ENCODE measurements around the gene TMEM253.

TMEM253 gene

DNA sequence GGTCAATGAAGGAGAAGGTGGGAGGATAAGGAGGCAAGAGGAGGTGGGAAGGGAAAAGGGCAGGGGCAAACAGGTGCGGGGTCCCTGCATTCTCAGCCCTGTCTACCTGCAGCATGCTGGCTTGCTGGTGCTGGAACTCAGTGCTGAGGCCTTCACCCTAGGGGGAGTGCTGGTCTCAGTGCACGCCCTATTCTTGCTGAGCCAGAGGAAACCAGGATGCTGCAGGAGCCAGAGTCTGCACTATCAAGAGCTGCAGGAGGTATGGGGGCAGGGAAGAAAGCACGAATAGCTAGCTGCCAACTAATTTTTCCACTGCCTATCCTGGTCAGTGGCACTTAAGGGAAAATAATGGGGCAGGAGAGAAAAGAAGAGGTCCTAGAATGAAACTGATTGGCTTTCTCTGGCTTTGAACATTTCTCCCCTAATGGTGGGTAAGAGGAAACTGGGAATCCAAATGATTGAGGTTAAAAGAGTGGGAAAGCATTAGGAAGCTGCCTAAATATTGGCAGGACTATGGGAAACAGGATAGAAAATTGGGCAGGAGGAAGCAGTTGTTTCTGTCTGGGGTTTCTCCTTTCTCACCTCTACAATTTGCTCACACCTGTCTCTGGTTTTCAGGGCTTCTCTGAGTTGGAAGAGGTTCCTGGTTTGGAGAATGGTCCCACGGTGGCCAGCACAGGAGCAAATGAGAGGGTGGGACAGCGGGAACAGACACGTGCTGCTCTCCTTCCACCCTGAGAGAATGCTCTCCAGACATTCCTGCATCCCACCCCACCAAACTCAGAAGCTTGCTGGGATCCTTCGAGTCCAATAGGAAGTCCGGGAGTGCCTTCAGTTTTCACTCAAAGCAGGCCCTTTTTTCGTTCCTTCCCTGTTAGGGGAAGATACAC, 1.9 kb downstream of the TMEM253 start:
- DNase-seq (ENCODE audit: insufficient read length, low spot score), result peak; percentile 4
- no peak for FAIRE-seq

- FAIRE-seq (no peak), DNase-seq (ENCODE audit: insufficient read length, low spot score) (no peak)
Observed at GRCh38 chr14:21103411-21103709, 2.5 kb downstream of the TMEM253 start.

GRCh38 chr14:21103710-21104447, 3.0 kb downstream of the TMEM253 start:
- FAIRE-seq (peak; percentile 86), DNase-seq (ENCODE audit: insufficient read length, low spot score) (peak; percentile 96)

GRCh38 chr14:21104448-21105060, 3.7 kb downstream of the TMEM253 start:
- DNase-seq (ENCODE audit: insufficient read length, low spot score) (peak; percentile 18), FAIRE-seq (peak; percentile 64)

DNA sequence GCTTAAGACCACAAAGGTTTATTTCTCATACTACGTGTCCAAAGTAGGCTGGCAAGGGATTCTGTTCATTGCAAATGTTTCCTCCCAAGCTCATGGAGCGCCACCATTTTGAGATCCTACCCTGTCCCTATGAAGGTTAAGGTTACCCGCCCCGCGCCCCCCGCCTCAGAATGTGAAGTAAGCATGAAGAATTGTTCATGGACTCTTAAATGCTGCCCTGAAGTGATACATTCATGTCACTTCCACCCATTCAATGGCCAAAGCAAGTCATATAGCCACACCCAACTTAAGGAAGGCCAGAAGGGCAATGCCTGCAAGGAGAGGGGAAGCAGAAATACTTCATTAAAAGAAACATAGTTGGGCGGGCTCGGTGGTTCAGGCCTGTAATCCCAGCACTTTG, 4.2 kb downstream of the TMEM253 start:
- DNase-seq (ENCODE audit: insufficient read length, low spot score) (no peak), FAIRE-seq (no peak)

- DNase-seq (ENCODE audit: insufficient read length, low spot score), result no peak
Observed at GRCh38 chr14:21106176-21106497, 5.3 kb downstream of the TMEM253 start.

DNA sequence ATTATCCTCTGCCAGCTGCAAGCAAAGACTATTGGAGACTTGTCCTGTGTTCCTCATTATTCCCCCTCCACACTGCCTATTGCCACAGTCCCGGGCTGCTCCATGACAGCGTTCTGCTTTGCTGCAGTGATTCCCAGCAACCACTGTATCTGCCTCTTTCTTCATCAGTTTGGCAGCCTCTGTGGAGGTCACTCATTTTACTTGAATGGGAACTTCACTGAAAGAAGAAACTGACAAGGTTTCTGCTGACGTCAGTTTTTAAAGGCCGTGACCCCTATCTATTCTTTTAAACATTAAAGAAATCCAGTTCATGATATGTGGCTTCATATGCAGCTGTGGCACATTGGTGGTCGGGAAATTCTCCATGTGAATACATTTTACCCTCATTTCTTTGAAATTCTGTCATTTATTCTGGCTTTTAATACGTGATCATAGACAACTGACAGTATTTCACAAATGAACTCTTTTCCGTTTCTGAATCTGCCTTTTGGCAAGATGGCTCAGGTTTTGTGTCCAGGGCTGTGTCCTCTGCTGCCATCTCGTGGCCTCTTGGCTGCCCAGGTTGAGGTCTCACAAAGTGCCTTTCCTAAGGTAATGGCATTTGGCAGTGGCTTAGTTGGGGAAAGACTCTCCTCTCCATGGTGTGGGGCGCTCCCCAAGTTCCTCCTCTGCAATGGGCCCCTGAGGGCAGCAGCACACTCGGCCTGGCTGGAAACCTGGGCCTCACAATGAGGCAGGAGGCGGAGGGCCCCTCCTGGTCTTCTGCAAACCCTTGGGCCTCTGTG, 5.8 kb downstream of the TMEM253 start:
- FAIRE-seq, result peak; percentile 75
- DNase-seq (ENCODE audit: insufficient read length, low spot score), result peak; percentile 47

More at GRCh38 chr14:21106176-21106497, 5.3 kb downstream of the TMEM253 start:
- FAIRE-seq, result no peak

GRCh38 chr14:21107283-21107800, 6.5 kb downstream of the TMEM253 start:
- FAIRE-seq (no peak), DNase-seq (ENCODE audit: insufficient read length, low spot score) (no peak)

DNA sequence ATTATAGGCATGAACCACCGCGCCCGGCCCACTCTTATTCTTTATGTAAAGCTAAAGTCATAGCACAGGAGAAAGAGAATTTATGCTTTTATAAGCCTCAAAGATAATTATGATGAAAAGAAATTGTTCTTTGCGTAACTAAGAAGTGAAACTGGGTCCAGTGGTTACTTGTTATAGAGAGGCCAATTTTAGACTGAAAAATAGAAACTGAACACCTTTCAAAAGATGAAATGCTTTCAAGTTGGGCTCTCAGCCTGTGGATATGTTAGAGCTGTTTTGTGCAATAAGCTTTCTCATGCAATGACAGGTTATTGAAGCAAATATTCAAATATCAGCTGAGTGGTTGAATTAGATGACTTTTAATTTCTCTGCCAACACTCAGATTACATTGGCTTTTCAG, 7.9 kb downstream of the TMEM253 start:
- FAIRE-seq, result no peak
- peak; percentile 5 for DNase-seq (ENCODE audit: insufficient read length, low spot score)

DNA sequence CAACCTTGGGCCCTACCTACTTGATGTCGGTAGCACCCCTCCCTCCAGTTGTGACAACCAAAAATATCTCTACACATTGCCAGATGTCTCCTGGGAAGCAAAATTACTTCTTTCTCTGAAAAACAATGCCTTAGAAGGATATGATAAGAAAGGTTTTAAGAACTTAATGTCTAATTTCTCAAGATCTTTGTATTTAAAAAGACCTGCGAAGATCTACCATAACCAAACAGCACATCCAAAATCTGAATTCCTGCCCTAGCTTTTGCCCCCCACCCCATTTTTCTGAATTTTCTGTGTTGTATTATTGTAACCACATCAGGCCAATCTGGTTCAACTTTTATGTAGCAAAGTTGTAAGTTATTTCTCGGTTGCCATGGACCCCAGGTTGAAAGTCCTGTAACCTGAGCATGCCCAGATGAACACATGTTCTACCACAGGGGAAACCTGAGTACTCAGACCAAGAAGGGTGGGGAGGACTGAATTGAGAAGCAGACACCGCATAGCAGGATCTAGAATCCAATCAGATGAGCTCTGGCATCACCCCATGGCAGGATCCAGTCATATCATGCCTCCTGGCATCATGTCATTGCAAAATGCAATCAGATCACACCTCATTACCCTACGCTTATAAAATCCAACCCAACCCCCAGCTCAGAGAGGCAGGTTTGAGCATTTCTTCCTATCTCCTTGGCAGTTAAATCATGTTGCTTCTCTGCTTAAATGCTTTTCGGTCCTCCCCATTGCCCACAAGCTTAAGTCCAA, 8.7 kb downstream of the TMEM253 start:
- FAIRE-seq, result no peak
- DNase-seq (ENCODE audit: insufficient read length, low spot score), result no peak

- FAIRE-seq, result no peak
- no peak for DNase-seq (ENCODE audit: insufficient read length, low spot score)
Observed at GRCh38 chr14:21112255-21112654, 11.4 kb downstream of the TMEM253 start.

DNA sequence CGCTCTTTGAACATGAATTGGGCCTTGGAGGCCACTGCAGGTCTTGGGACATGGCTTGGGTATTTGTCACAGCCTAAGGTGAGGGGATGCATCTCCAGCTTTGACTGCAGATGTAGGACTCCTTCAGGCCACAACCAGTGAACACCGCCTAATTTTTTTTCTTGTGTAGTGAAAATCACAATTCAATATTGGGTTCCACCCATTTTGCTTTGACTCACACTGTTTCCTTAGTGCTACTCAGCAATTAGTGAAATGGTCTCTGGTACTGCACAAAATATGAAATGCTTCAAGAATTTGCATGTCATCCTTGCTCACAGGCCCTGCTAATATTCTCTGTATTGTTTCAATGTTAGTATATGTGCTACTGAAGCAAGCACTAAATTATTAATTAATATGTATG, 12.5 kb downstream of the TMEM253 start:
- FAIRE-seq (no peak), DNase-seq (ENCODE audit: insufficient read length, low spot score) (no peak)

GRCh38 chr14:21118933-21119332, 18.1 kb downstream of the TMEM253 start:
- FAIRE-seq (no peak), DNase-seq (ENCODE audit: insufficient read length, low spot score) (no peak)

DNA sequence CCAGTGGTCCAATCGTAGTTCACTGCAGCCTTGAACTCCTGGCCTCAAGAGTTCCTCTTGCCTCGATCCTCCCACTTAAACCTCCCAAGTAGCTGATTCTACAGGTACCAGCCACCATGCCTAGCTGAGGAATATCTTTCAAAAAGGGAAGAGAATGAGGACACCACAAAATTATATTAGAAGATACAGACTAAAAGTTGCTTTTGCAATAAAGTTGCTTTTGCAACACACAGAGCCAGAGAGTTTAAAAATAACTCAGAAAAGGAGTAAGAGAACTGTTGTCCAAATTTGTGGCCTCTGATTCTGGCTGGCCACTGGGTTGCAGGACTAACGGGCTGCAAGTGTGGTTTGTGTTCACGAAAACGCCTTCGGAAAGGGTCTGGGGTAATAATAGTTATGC, 19.8 kb downstream of the TMEM253 start:
- no peak for DNase-seq (ENCODE audit: insufficient read length, low spot score)
- FAIRE-seq, result no peak

GRCh38 chr14:21121122-21121521, 20.3 kb downstream of the TMEM253 start:
- no peak for DNase-seq (ENCODE audit: insufficient read length, low spot score)
- no peak for FAIRE-seq

GRCh38 chr14:21123429-21123828, 22.6 kb downstream of the TMEM253 start:
- FAIRE-seq, result no peak
- no peak for DNase-seq (ENCODE audit: insufficient read length, low spot score)

GRCh38 chr14:21133901-21134300, 33.0 kb downstream of the TMEM253 start:
- FAIRE-seq, result no peak
- DNase-seq (ENCODE audit: insufficient read length, low spot score), result no peak

- DNase-seq (ENCODE audit: insufficient read length, low spot score), result peak; percentile 22
- FAIRE-seq, result no peak
Observed at GRCh38 chr14:21136024-21136423, 35.2 kb downstream of the TMEM253 start.

GRCh38 chr14:21142357-21142756, 41.5 kb downstream of the TMEM253 start:
- DNase-seq (ENCODE audit: insufficient read length, low spot score), result no peak
- no peak for FAIRE-seq

- DNase-seq (ENCODE audit: insufficient read length, low spot score) (no peak), FAIRE-seq (no peak)
Observed at GRCh38 chr14:21145437-21145836, 44.6 kb downstream of the TMEM253 start.

Data from GM19239 (cell line).